Stimulated activated CD4-positive, alpha-beta T cell treated with anti-CD3 and anti-CD28 coated beads, Interleukin-1b, Interleukin-23, amount 100 ng/mL, for 48 hours (primary cell): ENCODE measurements around the gene PYGO1.
"Not testable (repeated sequence)": the region's sequence is repeated elsewhere in the genome, so short reads cannot be mapped to it uniquely, and the experiment has no call there.

ENCODE experiments used
- DNase-seq: peaks from one replicate; pipeline ENCODE4 v3.0.0-alpha.2; 2020

PYGO1 gene

DNA sequence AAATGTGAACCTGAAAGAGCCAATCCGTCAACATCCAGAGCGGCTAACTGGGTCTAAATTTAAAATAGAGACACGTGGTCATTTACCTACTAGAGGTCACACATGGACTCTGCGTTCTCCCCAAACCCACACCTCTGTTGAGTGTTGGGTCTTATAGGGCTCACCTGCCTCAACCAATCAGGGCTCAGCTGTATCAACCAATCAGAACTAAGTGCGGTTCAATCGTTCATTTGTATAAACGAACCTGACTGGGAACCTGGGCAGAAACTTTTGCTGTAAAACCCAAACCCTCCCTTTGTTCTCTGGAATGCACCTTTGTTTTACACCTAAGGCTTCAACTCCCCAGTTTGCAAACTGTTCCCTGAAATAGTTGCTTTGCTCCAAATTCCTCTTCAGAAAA lies 89.0 kb downstream of the PYGO1 start:
- DNase-seq: no peak

DNA sequence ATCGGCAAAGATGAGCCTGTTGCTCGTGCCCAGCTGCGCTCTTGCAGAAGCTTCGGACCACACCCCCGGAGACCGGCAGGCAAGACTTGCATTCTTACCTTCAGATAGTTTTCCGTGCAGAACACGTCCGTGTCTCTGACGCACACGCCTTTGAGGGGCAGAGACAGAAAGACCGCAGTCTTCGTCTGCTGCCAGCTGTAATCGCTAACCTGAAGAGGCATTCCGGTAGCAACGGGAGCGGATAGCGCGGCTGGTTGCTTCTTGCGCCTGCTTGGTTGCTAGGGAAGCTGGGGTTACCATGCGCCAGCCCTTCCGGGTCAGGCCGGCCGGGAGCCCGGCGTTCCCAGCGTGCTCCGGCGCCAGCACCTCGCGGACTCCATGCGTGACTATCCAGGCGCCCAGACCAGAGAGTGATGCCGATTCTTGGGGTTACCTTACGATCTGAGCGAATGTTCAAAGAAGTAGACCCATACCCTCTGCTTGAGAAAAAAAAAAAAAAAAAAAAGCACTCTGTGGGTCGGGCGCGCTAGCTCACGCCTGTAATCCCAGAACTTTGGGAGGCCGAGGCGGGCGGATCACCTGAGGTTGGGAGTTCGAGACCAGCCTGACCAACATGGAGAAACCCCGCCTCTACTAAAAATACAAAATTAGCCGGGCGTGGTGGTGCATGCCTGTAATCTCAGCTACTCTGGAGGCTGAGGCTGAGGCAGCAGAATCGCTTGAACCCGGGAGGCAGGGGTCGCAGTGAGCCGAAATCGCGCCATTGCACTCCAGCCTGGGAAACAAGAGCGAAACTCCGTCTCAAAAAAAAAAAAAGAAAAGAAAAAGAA lies 89.8 kb downstream of the PYGO1 start:
- DNase-seq: peak; percentile 80

DNA sequence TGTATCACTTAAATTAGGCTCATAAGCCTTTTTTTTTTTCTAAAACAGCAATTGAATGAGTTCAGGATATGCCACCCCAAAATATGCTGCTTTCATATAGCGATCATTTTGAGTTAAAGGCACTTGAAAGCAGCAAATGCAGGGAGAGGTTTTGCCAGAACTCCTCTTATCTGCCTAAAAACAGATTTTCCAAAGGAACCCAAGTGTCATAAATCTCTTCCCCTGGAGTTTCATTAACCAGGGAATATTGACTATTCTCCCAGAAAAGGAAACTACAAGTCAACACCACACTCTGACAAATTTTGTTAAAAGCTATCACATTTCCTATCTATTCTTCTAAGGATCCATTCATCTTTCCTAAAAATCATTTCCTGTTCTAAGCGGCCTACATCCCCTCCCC lies 91.4 kb downstream of the PYGO1 start:
- no peak for DNase-seq

DNA sequence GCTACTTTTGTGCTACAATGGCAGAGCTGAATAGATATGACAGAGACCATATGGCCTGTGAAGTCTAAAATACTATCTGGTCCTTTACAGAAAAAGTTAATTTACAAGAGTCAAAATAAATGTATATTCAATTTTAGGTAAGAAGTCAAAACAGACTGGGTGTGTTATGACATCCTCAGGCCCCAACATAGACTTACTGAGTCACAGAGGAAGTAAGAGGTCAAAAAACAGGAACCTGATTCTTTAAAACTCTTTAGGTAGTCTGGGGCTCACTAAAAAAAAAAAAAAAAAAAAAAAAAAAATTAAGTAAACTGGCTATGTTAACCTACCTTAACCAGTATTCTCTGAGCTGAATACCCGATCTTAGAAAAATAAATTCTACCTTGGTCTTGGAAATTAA lies 93.2 kb downstream of the PYGO1 start:
- DNase-seq: no peak

DNA sequence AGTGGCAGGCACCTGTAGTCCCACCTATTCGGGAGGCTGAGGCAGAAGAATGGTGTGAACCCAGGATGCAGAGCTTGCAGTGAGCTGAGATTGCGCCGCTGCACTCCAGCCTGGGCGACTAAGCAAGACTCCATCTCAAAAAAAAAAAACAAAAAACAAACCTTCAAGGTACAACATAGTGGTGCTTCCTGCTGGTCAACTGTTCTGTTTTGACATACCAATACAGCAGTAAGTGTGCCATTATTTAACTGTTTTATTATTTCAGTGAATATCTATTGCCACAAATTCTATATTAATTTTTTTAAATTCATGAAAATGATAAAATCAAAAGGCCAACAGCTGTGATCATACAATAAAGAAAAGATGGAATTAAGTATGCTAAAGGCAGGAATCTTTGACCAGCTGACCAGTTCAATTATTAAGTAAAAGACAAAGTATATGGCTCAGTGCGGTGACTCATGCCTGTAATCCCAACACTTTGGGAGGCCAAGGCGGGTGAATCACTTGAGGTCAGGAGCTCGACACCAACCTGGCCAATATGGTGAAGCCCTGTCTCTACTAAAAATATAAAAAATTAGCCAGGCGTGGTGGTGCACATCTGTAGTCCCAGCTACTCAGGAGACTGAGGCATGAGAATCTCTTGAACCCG lies 99.1 kb downstream of the PYGO1 start:
- not testable (repeated sequence) for DNase-seq
